B cell (primary cell): Measurements from ENCODE around the gene TMPRSS13.

Source experiments
- CTCF ChIP-seq: fragments of 200-600 bp; IDR thresholded peaks from one replicate; pipeline ENCODE4 v1.8.0; 2022; ENCODE audit warnings: antibody characterized with exemption, mild to moderate bottlenecking
- EZH2 ChIP-seq: IDR thresholded peaks from 2 replicates; pipeline ENCODE4 v1.6.1; 2012; ENCODE audit warnings: borderline replicate concordance, low read depth, mild to moderate bottlenecking, moderate library complexity, low read length; ENCODE audit not compliant: insufficient read depth, poor library complexity, severe bottlenecking

GRCh38 chr11:117878939-117879475 is 50.2 kb downstream of the TMPRSS13 start:
- no peak for TF ChIP-seq CTCF
- no peak for TF ChIP-seq EZH2
